NCI-H146 treated with DMSO at 0.1 percent for 48 hours (cell line): Measurements from ENCODE around the gene STAT5B.

Source experiments
- DNase-seq: peaks from one replicate; lab custom pipeline; 2025; ENCODE audit not compliant: unreplicated experiment; lab: John Stamatoyannopoulos, UW

STAT5B gene

GRCh38 chr17:42285346-42286050 lies 9.3 kb upstream of the STAT5B start:
- DNase-seq = no peak

GRCh38 chr17:42284566-42284965 lies 8.4 kb upstream of the STAT5B start:
- DNase-seq = no peak

- DNase-seq = no peak
These were observed 7.8 kb upstream of the STAT5B start for GRCh38 chr17:42284024-42284369.

- no peak for DNase-seq
These were observed 7.2 kb upstream of the STAT5B start for GRCh38 chr17:42283241-42284023.

GRCh38 chr17:42282478-42283080 lies 6.4 kb upstream of the STAT5B start:
- DNase-seq = no peak

GRCh38 chr17:42281571-42282096 lies 5.4 kb upstream of the STAT5B start:
- DNase-seq = peak; percentile 90

GRCh38 chr17:42279776-42280630 lies 3.8 kb upstream of the STAT5B start:
- DNase-seq = no peak

GRCh38 chr17:42277342-42277712 lies 1.1 kb upstream of the STAT5B start:
- DNase-seq = no peak

GRCh38 chr17:42276609-42277341 lies 584 bp upstream of the STAT5B start:
- DNase-seq = peak; percentile 13

- DNase-seq = peak; percentile 15
These were observed 448 bp downstream of the STAT5B start for GRCh38 chr17:42275527-42276358.

- DNase-seq = no peak
These were observed 1.2 kb downstream of the STAT5B start for GRCh38 chr17:42274812-42275526.

GRCh38 chr17:42274253-42274542 lies 2.0 kb downstream of the STAT5B start:
- no peak for DNase-seq

- DNase-seq = no peak
These were observed 2.5 kb downstream of the STAT5B start for GRCh38 chr17:42273474-42274252.

GRCh38 chr17:42272162-42272907 lies 3.9 kb downstream of the STAT5B start:
- DNase-seq = no peak

- DNase-seq = no peak
These were observed 4.5 kb downstream of the STAT5B start for GRCh38 chr17:42271779-42272035.

- no peak for DNase-seq
These were observed 5.0 kb downstream of the STAT5B start for GRCh38 chr17:42271006-42271778.

- DNase-seq = no peak
These were observed 5.6 kb downstream of the STAT5B start for GRCh38 chr17:42270596-42270995.
